T follicular helper cell (primary cell): ENCODE results near the gene CAPN14.
A peak's percentile ranks its signal among the peaks of the same experiment; 100 is the strongest.

Experiments used
- DNase-seq: peaks from one replicate; pipeline ENCODE4 v3.0.0-alpha.2; 2020; ENCODE audit warnings: low read depth

CAPN14 gene

DNA sequence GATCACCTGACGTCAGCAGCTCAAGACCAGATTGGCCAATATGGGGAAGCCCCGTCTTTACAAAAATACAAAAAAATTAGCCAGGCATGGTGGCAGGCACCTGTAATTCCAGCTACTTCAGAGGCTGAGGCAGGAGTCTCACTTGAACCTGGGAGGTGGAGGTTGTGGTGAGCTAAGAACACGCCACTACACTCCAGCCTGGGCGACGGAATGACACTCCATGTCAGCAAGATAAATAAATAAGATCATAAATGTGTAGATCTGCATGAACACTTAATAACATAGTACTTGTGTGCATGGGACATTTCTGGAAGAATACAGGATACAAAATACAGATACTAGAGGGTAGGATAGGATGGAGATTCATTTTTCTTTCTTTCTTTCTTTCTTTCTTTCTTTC, 25.7 kb upstream of the CAPN14 start:
- no peak for DNase-seq

DNA sequence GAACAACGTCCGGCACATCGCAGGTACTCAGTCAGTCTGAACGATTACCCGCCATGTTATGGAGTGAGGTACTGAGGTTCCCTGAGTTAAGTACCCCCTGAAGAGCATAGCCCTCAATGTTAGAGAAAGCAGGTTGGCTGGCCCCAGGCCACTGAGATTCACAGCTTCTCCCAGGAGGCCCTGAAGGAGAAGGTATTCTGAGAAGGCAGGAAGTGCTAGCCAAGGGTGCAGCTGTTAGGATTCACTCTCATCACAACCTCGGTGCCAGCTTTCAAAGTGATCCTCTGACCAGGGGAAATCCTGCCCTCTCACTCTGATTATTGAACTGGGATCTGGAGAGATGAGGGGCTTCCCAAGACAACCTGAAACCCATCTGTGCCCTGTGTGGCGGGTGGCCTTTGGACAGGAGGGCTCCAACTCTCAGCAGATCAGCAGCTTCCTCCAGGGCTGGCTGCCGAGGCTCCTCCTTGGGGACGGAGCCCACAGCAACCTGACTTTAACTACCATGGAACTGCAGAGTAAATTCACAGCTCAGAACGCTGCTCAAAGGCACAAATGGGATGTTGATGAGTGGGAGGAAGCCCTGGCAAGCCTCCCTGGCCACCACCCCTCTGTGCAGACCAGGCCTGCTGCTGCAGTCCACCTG, 24.4 kb upstream of the CAPN14 start:
- DNase-seq: no peak

DNA sequence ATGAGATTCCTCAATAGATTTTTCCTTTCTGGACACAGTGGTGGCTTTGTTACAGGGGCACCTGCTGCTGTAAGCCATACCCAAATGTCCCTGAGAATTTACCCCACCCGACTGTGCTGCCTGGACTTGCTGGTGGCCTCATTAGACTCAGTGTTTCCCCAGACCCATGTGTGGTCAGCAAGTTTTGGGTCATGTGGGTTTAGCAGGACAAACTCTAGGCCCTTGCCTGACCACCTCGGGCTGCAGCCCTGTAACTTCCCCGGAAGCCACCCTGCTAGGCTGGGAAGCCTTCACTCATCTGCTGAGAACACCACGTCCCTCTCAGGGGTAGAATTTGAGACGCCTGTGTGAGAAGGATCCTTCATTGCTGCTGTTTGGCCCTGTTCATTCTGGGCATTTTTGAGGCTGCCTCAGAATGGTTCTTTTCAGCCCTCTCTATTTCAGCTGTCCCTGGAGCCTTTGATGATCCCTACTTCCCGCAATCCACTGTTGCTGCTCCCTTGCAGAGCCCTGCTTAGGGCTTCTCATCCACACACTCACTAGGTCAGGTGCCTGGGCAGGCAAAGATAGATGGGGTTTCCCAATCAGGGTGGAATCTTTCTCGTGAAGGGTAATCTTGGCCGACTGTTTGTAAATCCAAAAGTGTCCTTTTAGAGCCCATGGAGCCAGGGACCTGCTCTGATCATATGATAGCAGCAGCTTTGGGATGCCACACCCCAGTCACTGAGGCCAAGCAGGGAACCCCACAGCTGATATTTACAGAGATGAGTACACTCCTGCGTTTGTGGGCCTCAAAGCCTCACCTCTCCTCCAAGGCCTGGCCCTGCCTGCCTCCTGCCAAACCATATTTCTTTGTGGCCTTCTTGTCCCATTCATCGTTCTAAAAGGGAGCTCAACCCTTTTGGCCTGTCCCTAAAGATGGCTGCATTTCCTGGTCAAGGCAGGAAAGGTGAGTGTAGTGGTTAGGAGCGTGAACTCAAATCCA, 23.4 kb upstream of the CAPN14 start:
- no peak for DNase-seq

DNA sequence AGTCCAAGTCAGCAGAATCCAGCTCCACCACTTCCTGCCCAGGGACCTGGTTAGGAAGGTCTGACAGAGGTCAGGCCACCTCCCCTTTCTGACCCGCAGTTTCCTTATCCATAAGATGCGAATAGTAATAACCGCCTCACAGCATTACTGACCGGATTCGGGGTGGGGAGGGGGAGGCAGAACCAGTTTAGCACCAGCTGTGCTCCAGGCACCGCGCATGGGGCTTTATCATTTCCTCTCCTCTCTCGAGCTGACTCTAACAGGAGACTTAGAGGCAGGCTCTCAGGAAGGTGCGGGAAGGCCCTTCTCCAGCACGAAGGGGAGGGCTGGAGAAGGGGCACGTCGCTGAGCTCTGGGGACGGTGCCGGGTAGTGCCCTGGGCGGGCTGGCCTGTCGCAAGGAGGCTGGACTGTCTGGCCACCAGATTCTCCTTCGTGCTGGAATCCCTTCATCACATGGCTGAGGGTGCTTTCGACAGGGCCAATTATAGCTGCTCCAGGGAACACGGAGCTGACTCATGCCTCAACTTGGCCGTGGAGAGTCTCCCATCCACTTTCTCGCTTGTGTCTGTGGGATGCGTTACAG, 22.4 kb upstream of the CAPN14 start:
- no peak for DNase-seq

DNA sequence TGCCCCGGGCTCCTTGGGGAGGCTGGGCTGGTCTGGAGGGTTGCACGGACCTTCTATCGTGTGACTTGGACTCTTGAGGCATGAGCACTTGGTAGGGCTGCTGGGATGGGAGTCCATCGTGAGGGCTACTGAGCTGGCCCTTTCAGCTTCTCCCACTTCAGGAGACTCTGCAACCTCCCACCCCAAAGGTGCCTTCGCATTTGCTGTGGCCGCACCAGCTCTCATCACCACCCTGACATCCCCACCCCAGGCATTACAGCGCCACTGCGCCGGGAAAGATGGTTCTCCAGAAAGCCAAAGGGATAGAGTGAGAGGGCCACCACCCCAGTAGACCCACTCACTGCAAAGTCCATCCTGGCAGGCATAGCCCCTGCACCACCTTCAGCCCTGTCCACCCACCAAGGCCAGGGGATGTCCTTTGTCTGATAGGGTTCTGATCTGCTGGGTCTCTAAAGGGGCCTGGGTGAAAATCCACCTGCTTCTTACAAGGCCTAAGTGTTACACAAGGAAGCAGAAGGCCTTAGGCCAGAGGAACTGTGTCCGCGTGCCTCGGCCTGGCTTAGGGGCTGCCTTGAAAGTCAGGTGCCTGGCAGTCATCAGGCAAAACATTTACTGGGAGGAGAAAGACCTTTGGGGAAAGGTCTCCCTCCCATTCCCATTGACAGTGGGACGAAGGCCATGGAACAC, 21.7 kb upstream of the CAPN14 start:
- no peak for DNase-seq

DNA sequence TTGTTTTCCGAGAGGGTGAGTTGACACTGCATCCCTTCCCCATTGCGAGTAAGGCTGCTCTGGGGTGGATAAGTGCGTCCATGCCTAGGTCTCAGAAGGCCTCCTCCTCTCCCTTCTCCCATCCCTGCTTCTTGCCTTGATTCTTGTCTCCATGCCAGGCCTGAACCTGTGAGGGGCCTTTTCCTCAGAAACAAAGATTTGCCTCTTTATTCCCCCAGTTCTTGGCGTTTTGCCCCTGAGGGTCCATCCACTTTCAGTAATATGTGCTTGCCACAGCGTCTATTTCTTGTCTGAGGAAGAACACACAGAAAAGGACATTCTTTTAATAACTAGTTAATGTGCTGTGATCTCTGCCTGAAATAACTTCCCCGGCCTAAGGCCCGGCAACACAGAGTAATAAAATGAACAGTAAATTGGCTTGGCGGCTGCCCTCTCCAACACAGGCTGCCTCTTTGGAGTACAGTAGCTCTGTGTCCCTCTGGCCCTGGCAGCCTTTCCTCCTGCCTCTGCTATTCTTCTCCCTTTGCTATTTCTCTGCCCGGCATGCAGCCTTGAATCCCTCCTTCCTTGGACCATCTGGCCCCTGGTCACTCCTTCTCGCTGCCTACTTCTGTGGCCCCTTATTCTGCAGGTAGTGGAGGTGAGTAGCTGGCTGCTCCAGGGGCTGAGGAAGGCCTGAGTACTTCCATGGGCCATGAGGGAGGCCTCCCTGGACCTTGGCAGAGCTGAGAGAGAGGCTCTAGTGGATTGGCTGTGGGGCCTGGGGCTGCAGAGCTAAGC, 21.0 kb upstream of the CAPN14 start:
- DNase-seq: no peak

DNA sequence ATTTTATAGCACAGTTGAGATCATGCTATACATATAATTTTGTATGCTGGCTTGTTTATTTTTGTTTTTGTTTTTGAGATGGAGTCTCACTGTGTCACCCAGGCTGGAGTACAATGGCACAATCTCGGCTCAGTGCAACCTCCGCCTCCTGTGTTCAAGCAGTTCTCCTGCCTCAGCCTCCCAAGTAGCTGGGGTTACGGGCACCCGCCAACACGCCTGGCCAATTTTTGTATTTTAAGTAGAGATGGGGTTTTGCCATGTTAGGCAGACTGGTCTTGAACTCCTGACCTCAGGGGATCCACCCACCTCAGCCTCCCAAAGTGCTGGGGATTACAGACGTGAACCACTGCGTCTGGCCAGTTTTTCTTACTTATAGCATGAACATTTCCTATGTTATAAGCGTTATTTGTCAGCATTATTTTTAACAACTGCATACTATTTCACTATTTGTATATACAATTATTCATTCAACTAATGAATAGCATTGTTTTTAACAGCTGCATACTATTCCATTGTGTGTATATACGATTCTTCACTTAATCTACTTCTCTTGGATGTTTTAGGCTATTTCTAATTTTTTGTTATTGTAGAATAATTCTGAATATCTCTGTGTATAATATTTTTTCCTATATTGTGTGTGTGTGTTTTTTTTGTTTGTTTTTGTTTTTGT, 20.2 kb upstream of the CAPN14 start:
- no peak for DNase-seq

DNA sequence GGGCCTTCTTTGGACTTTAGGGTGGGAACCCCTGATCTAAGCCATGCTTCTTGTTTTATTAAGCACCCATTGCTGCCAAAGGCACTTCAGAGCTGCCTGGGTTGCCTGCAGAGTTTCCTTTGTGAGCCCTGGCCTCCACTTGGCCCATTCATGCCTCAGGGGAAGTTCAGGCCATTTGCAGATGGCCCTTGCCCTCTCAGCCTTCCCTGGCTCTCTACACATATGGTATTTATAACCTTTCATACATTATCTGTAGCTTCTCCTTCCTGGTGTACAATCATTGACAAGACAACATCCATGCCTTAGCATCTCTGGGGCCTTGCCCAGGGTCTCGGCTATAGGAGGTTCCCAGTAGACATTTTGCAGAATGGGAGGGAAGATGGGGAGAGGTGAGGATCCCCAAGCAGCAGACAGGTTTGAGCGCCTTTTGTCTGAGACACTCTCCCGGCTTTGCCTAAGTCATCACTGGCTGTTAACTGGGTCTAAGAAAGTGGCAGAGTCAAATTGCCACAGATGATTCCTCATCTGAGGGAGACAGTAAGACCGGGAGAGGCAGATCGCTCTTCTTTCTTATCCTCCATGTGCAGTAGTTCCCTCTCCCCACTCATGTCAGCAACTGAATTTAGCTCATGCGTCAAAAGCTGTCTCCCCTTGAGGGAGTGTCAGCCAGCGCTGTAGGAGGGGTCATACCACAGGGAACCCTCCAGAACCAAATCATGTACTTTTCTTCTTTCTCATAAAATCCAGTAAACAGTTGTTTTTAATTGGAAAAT, 19.3 kb upstream of the CAPN14 start:
- DNase-seq: no peak

DNA sequence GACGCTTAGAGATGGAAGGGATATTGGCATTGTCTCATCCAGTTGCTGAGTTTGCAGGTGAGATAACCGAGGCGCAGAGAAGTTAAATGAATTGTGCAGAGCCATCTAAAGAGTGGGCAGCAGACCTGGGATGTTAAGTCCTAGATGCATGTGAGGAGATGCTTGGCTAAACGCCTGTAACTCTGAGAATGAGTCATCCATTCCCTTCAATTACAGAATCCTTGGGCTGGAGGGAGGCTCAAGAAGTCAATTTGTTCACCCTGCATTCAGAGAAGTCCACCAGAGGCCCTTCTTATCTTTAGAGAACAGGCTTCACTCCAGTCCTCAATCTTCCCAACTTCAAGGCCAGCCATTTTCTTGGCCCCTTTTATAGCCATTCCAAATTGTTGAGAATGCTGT, 18.2 kb upstream of the CAPN14 start:
- no peak for DNase-seq

DNA sequence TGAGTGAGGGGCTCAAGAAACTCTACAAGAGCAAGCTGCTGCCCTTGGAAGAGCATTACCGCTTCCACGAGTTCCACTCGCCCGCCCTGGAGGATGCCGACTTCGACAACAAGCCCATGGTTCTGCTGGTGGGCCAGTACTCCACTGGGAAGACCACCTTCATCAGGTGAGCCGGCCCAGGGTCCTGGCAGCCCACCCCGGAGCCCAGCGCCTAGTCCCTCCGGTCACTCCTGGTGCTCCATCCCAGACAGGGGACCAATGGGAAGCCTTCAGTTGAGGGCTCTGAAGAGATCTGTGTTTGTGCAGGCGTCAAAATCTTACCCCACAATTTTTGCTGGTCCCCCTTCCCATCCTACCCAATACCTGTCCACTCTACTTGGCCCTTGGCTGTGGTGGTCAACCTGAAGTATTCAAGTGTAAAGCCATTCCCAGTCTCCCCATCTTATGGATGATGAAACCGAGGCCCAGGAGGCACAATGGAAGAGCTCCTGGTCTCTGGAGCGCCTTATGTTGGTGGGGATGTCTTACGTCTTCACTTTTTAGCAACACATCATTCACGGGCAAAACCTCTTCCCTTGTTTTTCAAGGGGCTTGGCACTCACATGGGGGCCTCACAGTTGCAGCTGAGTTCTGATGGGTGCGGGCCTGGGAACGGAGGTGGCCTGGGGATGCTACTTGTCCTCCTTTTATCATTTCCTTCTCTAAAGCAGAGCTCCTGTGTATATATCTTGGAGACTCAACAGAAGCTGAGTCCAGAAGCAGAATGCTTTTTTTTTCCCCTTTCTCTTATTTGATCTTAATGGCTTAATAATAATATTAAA, 17.6 kb upstream of the CAPN14 start:
- DNase-seq: no peak

DNA sequence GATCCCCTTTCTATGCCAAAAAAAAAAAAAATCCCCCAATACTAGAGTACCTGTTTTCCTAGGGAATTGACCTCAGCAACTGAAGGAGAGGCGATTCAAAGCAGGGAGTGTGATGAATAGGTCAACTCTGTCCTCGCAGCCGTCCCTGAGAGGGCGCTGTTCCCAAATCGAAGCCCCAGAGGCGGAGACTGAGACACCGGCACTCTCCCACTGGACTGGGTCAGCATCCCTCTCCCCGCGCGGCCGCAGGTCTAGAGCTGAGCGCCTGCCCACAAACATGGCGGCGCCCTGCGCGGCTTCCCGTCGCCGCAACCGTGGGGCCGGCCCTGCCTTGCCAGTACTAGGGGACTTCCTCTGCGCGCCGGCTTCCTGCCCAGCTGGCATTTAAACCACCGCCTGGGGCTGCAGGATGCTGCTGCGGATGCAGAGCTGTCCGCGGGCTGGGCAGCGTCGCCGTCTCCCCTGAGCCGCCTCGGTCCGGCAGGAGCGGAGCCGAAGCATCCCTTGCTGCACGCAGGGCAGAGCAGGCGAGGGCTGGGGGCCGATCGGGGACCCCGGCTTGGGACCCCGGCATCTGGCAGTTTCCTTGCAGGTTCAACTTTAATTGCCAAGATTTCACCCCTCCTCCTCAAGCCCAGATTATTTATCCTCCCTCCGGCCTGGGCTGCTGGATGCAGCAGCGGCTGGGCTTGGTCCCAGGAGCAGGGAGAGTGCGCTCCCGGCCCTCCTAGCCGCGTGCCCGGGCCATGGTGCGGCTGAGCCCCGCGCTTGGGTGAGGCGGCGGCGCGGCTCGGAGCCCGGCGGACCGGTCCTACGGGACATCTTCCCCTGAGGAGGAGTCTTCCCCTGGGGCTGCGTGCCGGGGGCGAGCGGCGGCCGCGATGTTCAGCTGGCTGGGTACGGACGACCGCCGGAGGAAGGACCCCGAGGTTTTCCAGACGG, 16.7 kb upstream of the CAPN14 start, which contains the start of gene EHD3:
EHD3 (plus strand) TSS at position 412 of the 942 bp plus-strand sequence; CDS start at position 882, 470 bp downstream.
- peak; percentile 54 for DNase-seq

DNA sequence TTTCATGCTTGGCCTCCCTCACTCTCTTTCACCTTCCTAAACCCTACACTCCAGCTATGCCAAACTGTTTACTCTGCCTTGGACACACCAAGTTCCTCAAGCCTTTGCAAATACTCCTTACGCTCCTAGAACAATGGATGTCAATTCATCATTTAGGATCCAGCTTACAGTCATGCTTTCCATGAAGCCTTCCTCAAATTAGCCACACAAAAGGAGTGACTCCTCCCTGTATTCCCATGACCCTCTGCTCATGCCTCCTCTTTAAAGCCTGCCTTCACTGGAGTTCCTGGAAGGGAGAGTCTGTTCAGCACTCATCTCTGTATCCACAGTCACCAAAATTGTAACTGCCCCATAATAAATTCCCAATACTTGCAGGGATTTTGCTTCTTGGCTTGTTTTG, 15.9 kb upstream of the CAPN14 start:
- DNase-seq: no peak

DNA sequence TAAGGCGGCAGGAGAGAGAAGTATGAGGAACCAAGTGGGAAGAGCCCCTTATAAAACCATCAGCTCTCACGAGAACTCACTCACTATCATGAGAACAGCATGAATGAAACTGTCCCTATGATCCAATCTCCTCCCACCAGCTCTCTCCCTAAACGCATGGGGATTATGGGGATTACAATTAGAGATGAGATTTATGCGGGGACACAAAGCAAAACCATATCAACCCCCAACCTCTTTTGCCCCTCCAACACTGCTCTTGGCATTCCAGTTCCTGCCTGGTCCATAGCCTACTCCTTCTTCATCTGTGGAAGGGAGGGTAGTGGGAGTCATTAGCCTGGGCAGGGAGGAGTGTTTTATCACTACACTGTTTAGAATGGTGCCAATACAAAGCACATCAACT, 15.3 kb upstream of the CAPN14 start:
- DNase-seq: no peak

DNA sequence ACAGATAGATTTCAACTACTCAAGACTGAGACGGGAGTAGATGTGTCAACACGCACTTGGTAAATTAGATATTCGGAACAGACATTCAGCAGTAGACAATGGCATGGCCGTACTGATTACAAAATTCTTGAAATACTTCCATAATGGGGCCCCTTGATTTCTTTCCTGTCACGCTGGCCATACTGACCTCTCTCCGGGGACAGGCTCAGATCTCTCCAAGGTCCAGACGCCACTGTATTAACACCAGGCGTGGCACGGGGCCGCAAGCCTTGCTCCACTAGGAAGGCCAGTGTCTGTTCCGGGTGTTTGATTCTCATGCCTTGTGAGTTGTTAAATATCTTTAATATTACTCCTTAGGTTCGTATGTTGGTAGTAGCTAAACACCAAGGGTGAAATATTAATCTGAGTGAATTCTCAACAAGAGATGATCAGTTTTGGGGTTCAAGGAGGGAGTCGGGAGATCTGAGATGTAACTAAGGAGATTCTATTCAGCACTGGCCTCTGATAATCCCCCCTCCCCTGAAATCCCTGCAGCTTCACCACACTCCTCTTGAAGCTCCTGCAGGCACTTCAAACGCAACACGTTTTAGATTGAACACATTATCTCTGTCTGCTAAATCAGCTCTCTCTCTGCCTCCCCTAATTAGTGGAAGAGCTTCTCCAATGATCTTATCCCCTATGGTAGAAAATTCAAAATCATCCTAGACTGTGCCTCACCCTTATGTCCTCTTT, 14.4 kb upstream of the CAPN14 start:
- DNase-seq: no peak

DNA sequence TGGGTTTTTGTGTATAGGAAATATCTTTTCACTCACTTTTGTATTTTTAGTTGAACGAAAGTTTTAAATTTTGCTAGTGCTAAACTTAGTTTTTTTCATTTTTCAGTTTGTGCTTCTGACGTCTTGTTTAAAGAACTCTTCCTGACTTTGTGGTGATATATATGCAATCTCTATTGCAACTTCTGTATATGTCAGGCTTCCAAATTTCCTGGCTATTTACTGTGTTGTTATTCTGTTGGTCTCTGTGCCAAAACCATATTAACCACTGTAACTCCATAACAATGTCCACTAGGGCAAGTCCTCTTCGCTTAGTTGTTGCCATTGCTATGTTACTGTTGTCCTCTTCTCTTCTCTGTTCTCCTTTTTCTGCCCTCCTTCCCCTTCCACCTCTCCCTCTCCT, 13.4 kb upstream of the CAPN14 start:
- DNase-seq: no peak

DNA sequence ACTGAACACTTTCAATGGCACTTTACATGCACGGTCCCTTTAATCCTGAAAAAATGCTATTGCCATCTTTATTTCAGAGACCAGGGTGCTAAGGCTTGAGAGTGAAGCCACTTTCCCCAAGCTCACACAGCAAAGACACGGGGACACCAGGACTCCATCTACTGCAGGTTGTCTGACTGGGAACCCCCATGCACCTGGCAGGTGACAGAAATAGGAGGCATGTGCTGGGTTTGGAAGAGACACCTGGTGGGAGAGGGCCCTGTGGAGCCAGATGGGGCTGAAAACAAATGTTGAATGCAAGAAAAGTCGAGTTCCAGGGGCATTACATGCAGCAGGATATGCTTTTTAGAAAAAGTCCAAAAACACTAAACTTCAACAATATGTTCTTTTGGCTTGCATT, 11.4 kb upstream of the CAPN14 start:
- no peak for DNase-seq

DNA sequence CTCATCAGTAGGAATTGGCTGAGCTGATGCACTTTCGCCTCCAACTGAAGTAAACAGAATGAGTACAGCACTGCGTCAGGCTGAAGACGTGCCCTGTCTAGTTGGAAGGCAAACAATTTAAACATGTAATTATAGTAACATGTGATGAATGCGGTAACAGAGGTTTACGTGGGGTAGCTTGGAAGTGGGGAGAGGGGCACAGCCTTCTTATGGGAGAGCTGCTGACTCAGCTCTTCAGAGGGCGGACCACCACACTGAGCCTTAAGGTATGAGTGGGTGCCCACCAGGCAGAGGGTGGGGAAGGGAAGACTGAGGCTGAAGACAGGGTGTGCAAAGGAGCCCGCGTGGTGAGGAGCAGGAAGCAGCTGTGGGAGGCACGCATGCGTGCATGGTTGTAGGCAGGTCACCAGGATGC, 10.4 kb upstream of the CAPN14 start:
- no peak for DNase-seq
